ENCODE data around the gene SLC13A3.

Gene SLC13A3

GRCh38 chr20:46552460-46553420 is 98.5 kb downstream of the SLC13A3 start:
- DNase-seq: no peak

GRCh38 chr20:46551522-46552381 is 99.5 kb downstream of the SLC13A3 start:
- DNase-seq: no peak

GRCh38 chr20:46550461-46550860 is 100.8 kb downstream of the SLC13A3 start, which contains the start of gene OCSTAMP:
OCSTAMP (minus strand) TSS chr20:46550654; CDS start chr20:46550560, 94 bp downstream.
- no peak for DNase-seq

- no peak for DNase-seq
Measured at GRCh38 chr20:46549188-46549972, 101.9 kb downstream of the SLC13A3 start.

GRCh38 chr20:46548688-46549087 is 102.6 kb downstream of the SLC13A3 start:
- DNase-seq: no peak

GRCh38 chr20:46547995-46548394 is 103.3 kb downstream of the SLC13A3 start:
- DNase-seq: no peak

GRCh38 chr20:46546936-46547335 is 104.3 kb downstream of the SLC13A3 start:
- DNase-seq: no peak

GRCh38 chr20:46546298-46546697 is 105.0 kb downstream of the SLC13A3 start:
- DNase-seq: no peak

GRCh38 chr20:46545827-46546138 is 105.5 kb downstream of the SLC13A3 start:
- DNase-seq: no peak

- no peak for DNase-seq
Measured at GRCh38 chr20:46545077-46545826, 106.0 kb downstream of the SLC13A3 start.

GRCh38 chr20:46544576-46544975 is 106.7 kb downstream of the SLC13A3 start:
- DNase-seq: peak; percentile 0

- no peak for DNase-seq
Measured at GRCh38 chr20:46543959-46544358, 107.3 kb downstream of the SLC13A3 start.

- no peak for DNase-seq
Measured at GRCh38 chr20:46543033-46543432, 108.2 kb downstream of the SLC13A3 start.

GRCh38 chr20:46541229-46541935 is 109.9 kb downstream of the SLC13A3 start:
- DNase-seq: no peak

- no peak for DNase-seq
Measured at GRCh38 chr20:46539113-46539512, 112.1 kb downstream of the SLC13A3 start.

- no peak for DNase-seq
Measured at GRCh38 chr20:46530640-46531039, 120.6 kb downstream of the SLC13A3 start.

GRCh38 chr20:46523696-46524328 is 127.4 kb downstream of the SLC13A3 start:
- DNase-seq: no peak

- no peak for DNase-seq
Measured at GRCh38 chr20:46523108-46523507, 128.2 kb downstream of the SLC13A3 start.

GRCh38 chr20:46520976-46521579 is 130.2 kb downstream of the SLC13A3 start:
- DNase-seq: peak; percentile 61

GRCh38 chr20:46520540-46520939 is 130.7 kb downstream of the SLC13A3 start:
- no peak for DNase-seq

All from NCI-H1105 treated with DMSO at 0.1 percent for 48 hours (cell line).